Omental fat pad (tissue), 4 donors: ENCODE results near the gene NASP. TPM values are rescaled to one million over a fixed set of nuclear protein-coding genes. Genes with fewer than 3 reads are reported as not detected.

Source experiments
- ATAC-seq: fragments of 150-250 bp; one replicate; pipeline ENCODE4 v1.9.1; 2016; ENCODE audit warnings: mild to moderate bottlenecking, moderate library complexity; ENCODE audit not compliant: low FRiP score
- DNase-seq: peaks from one replicate; pipeline ENCODE4 v3.0.0-alpha.2; 2019; ENCODE audit warnings: low spot score
- total RNA-seq, 4 donors: library from RNA; depleted of rRNA; stranded (reverse); fragments of >200 nt; gene quantifications; one replicate each; pipeline ENCODE4 v1.1.0, GENCODE V29; 2016
- TF ChIP-seq, protein P1 (sequence below), 3 donors: fragments of 450-650 bp; IDR thresholded peaks; one replicate each; pipeline ENCODE4 v1.5.1; 2016 to 2017; ENCODE audit warnings: antibody characterized with exemption in 3 of 3, mild to moderate bottlenecking in 3 of 3, moderate library complexity in 2 of 3

The NASP gene
- total RNA-seq, 4 donors from 2014 or later: 48.0 to 96.5 (median 80.6) TPM

DNA sequence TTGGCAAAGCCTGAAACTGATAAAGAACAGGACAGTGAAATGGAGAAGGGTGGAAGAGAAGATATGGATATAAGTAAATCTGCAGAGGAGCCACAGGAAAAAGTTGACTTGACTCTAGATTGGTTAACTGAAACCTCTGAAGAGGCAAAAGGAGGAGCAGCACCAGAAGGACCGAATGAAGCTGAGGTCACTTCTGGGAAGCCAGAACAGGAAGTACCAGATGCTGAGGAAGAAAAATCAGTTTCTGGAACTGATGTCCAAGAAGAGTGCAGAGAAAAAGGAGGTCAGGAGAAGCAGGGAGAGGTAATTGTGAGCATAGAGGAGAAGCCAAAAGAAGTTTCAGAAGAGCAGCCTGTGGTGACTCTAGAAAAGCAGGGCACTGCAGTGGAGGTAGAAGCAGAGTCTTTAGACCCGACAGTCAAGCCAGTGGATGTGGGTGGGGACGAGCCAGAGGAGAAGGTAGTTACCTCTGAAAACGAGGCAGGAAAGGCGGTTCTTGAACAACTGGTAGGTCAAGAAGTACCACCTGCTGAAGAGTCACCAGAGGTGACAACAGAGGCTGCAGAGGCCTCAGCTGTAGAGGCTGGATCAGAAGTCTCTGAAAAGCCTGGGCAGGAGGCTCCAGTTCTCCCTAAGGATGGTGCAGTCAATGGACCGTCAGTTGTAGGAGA is 23.7 kb downstream of the NASP start:
- TF ChIP-seq, protein P1, sequence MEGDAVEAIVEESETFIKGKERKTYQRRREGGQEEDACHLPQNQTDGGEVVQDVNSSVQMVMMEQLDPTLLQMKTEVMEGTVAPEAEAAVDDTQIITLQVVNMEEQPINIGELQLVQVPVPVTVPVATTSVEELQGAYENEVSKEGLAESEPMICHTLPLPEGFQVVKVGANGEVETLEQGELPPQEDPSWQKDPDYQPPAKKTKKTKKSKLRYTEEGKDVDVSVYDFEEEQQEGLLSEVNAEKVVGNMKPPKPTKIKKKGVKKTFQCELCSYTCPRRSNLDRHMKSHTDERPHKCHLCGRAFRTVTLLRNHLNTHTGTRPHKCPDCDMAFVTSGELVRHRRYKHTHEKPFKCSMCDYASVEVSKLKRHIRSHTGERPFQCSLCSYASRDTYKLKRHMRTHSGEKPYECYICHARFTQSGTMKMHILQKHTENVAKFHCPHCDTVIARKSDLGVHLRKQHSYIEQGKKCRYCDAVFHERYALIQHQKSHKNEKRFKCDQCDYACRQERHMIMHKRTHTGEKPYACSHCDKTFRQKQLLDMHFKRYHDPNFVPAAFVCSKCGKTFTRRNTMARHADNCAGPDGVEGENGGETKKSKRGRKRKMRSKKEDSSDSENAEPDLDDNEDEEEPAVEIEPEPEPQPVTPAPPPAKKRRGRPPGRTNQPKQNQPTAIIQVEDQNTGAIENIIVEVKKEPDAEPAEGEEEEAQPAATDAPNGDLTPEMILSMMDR (IDR thresholded peaks at IDR 0.05): no peak
- no peak for DNase-seq
- no peak for ATAC-seq

DNA sequence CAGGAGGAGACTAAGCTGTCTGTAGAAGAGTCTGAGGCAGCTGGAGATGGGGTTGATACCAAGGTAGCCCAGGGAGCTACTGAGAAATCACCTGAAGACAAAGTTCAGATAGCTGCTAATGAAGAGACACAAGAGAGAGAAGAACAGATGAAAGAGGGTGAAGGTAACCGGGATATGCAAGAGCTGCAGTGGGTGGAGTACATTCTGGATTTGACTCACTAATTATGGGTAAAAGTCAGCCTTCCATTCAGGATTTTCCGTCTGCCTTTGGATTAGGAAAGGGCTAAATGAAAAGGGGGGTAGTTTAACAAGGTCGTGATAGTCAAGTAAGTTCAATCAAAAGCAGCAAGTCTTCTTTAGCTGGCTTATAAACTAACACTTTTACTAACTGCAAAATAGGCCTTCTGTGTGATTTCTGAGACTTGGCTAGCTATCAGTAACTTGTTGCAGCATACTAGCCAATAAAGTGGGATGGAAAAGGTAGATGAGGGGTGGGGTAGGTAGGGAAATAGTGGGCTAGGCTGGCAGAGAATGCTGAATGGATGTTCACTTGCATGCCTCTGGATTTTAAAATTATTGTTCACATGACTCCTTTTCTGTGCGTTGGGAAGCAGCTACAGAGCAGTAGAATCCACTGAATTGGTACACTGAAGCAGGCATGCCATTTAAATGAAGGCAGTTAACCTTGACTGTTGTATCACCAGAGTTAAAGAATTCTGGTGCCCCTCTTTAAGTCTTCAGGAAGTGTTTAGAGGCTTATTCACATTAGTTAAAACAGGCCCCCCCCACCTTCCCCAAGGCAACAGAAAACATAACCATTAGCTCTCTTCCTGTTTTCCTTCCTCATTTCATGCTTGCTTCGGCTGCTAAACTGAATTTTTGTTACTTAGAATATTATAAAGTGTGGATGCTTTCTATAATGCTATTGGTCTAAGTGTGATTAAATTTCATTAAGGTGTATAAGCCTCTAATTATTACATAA is 24.6 kb downstream of the NASP start:
- TF ChIP-seq, protein P1 (IDR thresholded peaks at IDR 0.05): no peak
- DNase-seq: no peak
- ATAC-seq: no peak

DNA sequence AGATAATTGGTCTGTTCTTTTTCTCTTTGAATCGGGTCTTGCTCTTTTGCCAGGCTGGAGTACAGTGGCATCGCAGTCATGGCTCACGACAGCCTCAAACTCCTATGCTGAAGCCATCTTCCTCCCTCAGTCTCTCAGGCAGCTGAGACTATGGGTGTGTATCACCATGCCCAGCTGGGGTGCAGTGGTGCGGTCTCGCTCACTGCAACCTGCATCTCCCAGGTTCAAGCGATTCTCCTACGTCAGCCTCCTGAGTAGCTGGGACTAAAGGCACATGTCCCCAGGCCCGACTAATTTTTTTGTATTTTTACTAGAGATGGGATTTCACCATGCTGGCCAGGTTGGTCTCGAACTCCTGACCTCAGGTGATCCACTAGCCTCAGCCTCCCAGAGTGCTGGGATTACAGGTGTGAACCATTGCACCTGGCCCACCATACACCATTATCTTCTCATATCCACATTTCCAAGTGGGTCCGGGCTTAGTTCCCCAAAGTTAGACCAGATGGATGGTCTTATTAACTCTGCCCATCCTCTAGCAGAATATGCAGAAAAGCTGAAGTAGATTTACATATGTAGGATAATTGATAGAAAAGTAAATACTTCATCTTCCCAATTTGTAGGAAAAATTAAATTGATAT is 26.9 kb downstream of the NASP start:
- no peak for ATAC-seq
- DNase-seq: no peak

DNA sequence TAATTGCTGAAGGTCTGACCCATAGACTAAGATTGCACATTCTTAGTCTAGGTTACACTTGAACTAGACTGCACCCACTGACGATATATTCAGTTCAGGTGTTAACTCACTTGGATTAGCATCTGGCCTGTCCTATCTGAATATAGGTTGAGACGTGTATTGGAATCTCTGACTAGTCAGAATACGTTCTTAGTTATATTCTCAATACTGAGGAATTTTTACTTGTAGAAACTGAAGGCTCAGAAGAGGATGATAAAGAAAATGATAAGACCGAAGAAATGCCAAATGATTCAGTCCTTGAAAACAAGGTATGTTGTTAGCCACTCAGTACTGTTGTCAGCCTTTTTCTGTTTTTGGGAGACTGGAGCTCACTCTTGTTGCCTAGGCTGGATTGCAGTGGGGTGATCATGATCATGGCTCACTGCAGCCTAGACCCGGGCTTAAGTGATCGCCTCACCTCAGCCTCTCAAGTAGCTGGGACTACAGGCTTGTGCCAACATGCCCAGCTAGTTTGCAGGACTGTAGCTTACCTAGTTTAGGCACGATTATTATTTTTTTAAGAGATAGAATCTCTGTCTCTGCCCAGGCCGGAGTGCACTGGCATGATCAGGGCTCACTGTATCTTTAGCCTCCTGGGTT is 29.2 kb downstream of the NASP start:
- TF ChIP-seq, protein P1 (IDR thresholded peaks at IDR 0.05): no peak
- no peak for DNase-seq
- ATAC-seq: no peak

More for the DNA sequence above, 26.9 kb downstream of the NASP start:
- TF ChIP-seq, protein P1 (IDR thresholded peaks at IDR 0.05): no peak

DNA sequence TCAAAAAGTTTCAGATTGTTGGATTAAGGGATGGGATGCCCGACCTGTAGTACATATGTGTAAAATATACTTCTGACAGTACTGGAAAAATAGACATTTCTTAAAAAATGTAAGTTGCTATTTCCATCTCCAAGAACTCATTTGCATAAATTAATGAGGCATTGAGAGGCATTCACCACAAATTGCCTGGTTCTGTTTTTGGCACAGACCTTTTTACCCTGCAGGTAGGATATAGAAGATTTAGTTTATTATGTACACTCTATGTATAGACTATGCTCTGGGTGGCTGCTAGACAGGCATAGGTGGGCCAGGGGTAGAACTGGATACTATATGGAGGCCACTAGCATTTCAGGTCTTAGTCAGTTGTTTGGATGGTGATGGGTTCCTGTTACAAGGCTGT is 32.0 kb downstream of the NASP start:
- TF ChIP-seq, protein P1 (IDR thresholded peaks at IDR 0.05): no peak
- DNase-seq (no peak), ATAC-seq (no peak)

DNA sequence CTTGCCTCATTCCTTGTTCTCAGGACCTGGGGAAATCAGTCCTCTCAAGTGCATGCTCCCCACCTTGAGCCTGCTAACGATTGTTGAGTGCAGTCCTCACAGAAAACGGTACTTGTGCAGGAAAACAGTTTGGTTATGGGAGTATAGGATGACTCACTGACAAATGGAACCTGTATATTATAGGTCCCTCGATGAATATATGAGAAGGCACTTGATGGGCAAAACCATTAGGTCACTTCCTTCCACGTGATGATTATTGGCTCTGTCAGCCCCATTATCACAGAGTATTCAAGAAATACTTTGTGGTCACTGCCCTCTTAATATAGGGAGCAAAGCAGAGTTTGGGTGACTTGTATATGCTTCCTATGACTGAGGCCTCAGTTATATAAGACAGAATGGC is 33.8 kb downstream of the NASP start:
- TF ChIP-seq, protein P1 (IDR thresholded peaks at IDR 0.05): no peak
- DNase-seq (no peak), ATAC-seq (no peak)
